Measurements from ENCODE around the gene SYPL1. TPM values are rescaled to one million over a fixed set of nuclear protein-coding genes. Genes with fewer than 3 reads are reported as not detected.

SYPL1 gene
- total RNA-seq, 1 donor from 2014 or later, result 59.7 TPM

DNA sequence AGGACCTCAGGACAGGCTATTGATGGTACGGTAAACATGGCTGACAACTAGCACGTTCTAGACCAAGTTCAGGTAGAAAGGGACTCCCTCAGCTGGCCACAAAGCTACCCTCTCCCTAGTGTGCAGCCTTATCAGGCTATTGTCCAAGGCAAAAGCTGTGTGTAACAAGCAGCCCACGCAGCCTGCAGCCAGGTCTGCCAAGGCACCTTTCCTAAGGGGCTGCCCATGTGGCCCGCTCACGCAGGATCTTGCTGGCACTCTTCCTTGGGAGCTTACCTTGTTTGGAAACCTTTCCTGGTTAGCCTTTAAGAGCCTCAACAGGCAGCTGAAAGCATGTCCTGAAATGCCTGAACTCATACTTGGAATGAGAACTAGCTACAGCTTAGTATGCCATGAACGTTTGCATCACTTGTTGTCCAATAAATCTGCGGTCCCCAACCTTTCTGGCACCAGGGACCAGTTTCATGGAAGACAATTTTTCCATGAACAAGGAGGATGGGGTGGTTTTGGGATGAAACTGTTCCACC, 51.7 kb downstream of the SYPL1 start:
- no peak overlapping the region for H3K9ac ChIP-seq (ENCODE audit: low read length)
- peaks cover 2% of the 10 kb centered on the region for H3K9me3 ChIP-seq (ENCODE audit: insufficient read depth, low read depth, low read length)
- TF ChIP-seq EZH2 (IDR thresholded peaks at IDR 0.05; ENCODE audit: insufficient read depth, low read length), result no peak
- no peak for TF ChIP-seq CTCF (IDR thresholded peaks at IDR 0.05; ENCODE audit: insufficient read depth, low read depth, low read length)
- H3K79me2 ChIP-seq (ENCODE audit: insufficient read depth, low read length), result no peaks in the 10 kb centered on the region
- H3K9me3 Mint-ChIP-seq (ENCODE audit: unreplicated experiment), result peaks cover 4% of the 10 kb centered on the region
- H3K4me3 ChIP-seq (ENCODE audit: insufficient read depth, low read depth, low read length), result no peak overlapping the region
- H3K4me1 Mint-ChIP-seq (ENCODE audit: low read depth, unreplicated experiment), result peaks cover 7% of the 10 kb centered on the region
- FAIRE-seq (no peak), DNase-seq (ENCODE audit: low read depth) (no peak)
- H3K36me3 ChIP-seq (ENCODE audit: insufficient read depth, low read length), result no peaks in the 10 kb centered on the region
- H3K27me3 ChIP-seq (ENCODE audit: insufficient read depth, low read length), result no peaks in the 10 kb centered on the region
- no peak overlapping the region for H3K4me2 ChIP-seq (ENCODE audit: low read length)
- no peaks in the 10 kb centered on the region for H3K36me3 Mint-ChIP-seq (ENCODE audit: low read depth, unreplicated experiment)
- H3K27ac Mint-ChIP-seq (ENCODE audit: unreplicated experiment), result no peak overlapping the region
- no peak overlapping the region for H2AFZ ChIP-seq (ENCODE audit: low read depth, low read length)
- peaks cover 10% of the 10 kb centered on the region for H3K4me1 ChIP-seq (ENCODE audit: insufficient read depth, low read length)
- no peak overlapping the region for H3K27ac ChIP-seq (ENCODE audit: low read depth, low read length)
- no peaks in the 10 kb centered on the region for H3K27me3 Mint-ChIP-seq (ENCODE audit: low read depth, unreplicated experiment)
- H3K4me3 Mint-ChIP-seq (ENCODE audit: unreplicated experiment), result no peak overlapping the region
- H4K20me1 ChIP-seq (ENCODE audit: insufficient read depth, low read length), result no peaks in the 10 kb centered on the region

GRCh38 chr7:106059556-106059955, 52.6 kb downstream of the SYPL1 start:
- H3K36me3 Mint-ChIP-seq (ENCODE audit: low read depth, unreplicated experiment), result no peaks in the 10 kb centered on the region
- H3K4me3 Mint-ChIP-seq (ENCODE audit: unreplicated experiment), result no peak overlapping the region
- H3K27ac ChIP-seq (ENCODE audit: low read depth, low read length), result no peak overlapping the region
- peaks cover 2% of the 10 kb centered on the region for H3K9me3 ChIP-seq (ENCODE audit: insufficient read depth, low read depth, low read length)
- no peak overlapping the region for H2AFZ ChIP-seq (ENCODE audit: low read depth, low read length)
- no peak overlapping the region for H3K4me2 ChIP-seq (ENCODE audit: low read length)
- no peak overlapping the region for H3K4me3 ChIP-seq (ENCODE audit: insufficient read depth, low read depth, low read length)
- H3K27ac Mint-ChIP-seq (ENCODE audit: unreplicated experiment), result no peak overlapping the region
- H3K4me1 Mint-ChIP-seq (ENCODE audit: low read depth, unreplicated experiment), result no peaks in the 10 kb centered on the region
- H3K27me3 ChIP-seq (ENCODE audit: insufficient read depth, low read length), result peaks cover 3% of the 10 kb centered on the region
- TF ChIP-seq CTCF (IDR thresholded peaks at IDR 0.05; ENCODE audit: insufficient read depth, low read depth, low read length), result no peak
- no peak for TF ChIP-seq EZH2 (IDR thresholded peaks at IDR 0.05; ENCODE audit: insufficient read depth, low read length)
- no peaks in the 10 kb centered on the region for H3K36me3 ChIP-seq (ENCODE audit: insufficient read depth, low read length)
- DNase-seq (ENCODE audit: low read depth) (no peak), FAIRE-seq (no peak)
- H3K27me3 Mint-ChIP-seq (ENCODE audit: low read depth, unreplicated experiment), result peaks cover under 1% of the 10 kb centered on the region
- peaks cover 2% of the 10 kb centered on the region for H3K4me1 ChIP-seq (ENCODE audit: insufficient read depth, low read length)
- no peak overlapping the region for H3K9ac ChIP-seq (ENCODE audit: low read length)
- H4K20me1 ChIP-seq (ENCODE audit: insufficient read depth, low read length), result no peaks in the 10 kb centered on the region
- H3K79me2 ChIP-seq (ENCODE audit: insufficient read depth, low read length), result no peaks in the 10 kb centered on the region
- H3K9me3 Mint-ChIP-seq (ENCODE audit: unreplicated experiment), result peaks cover 4% of the 10 kb centered on the region

DNA sequence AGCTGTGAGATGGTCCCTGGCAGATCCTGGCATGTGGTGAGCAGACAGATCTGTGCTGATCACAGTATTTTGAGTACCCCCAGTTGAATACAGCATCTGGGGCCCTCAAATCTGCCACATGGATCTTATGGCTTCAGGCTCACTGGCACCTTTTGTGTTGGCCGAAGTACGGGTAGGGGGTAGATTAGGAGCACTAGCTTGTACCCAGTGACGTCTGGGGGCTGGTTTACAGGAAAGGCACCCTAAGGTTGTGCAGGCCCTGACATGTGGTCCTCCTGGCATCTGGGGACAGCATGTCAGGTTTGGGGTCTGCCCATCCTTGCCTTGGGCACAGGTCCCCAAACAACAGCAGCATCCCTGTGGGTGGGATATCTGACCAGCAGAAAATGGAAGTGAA, 53.2 kb downstream of the SYPL1 start:
- H3K79me2 ChIP-seq (ENCODE audit: insufficient read depth, low read length), result no peaks in the 10 kb centered on the region
- no peak overlapping the region for H2AFZ ChIP-seq (ENCODE audit: low read depth, low read length)
- peaks cover 2% of the 10 kb centered on the region for H3K9me3 ChIP-seq (ENCODE audit: insufficient read depth, low read depth, low read length)
- no peak overlapping the region for H3K4me3 ChIP-seq (ENCODE audit: insufficient read depth, low read depth, low read length)
- no peak overlapping the region for H3K9ac ChIP-seq (ENCODE audit: low read length)
- no peak overlapping the region for H3K27ac Mint-ChIP-seq (ENCODE audit: unreplicated experiment)
- H3K27me3 Mint-ChIP-seq (ENCODE audit: low read depth, unreplicated experiment), result peaks cover 5% of the 10 kb centered on the region
- H3K4me1 ChIP-seq (ENCODE audit: insufficient read depth, low read length), result peaks cover 2% of the 10 kb centered on the region
- H3K4me1 Mint-ChIP-seq (ENCODE audit: low read depth, unreplicated experiment), result no peaks in the 10 kb centered on the region
- DNase-seq (ENCODE audit: low read depth) (no peak), FAIRE-seq (no peak)
- no peak for TF ChIP-seq EZH2 (IDR thresholded peaks at IDR 0.05; ENCODE audit: insufficient read depth, low read length)
- no peak for TF ChIP-seq CTCF (IDR thresholded peaks at IDR 0.05; ENCODE audit: insufficient read depth, low read depth, low read length)
- H3K9me3 Mint-ChIP-seq (ENCODE audit: unreplicated experiment), result peaks cover 4% of the 10 kb centered on the region
- H3K36me3 Mint-ChIP-seq (ENCODE audit: low read depth, unreplicated experiment), result no peaks in the 10 kb centered on the region
- peaks cover 6% of the 10 kb centered on the region for H3K27me3 ChIP-seq (ENCODE audit: insufficient read depth, low read length)
- H3K4me2 ChIP-seq (ENCODE audit: low read length), result no peak overlapping the region
- no peaks in the 10 kb centered on the region for H4K20me1 ChIP-seq (ENCODE audit: insufficient read depth, low read length)
- no peaks in the 10 kb centered on the region for H3K36me3 ChIP-seq (ENCODE audit: insufficient read depth, low read length)
- no peak overlapping the region for H3K4me3 Mint-ChIP-seq (ENCODE audit: unreplicated experiment)
- no peak overlapping the region for H3K27ac ChIP-seq (ENCODE audit: low read depth, low read length)

Data from astrocyte (in vitro differentiated cells and primary cell).